ENCODE data around the gene IKZF3.
A peak's percentile ranks its signal among the peaks of the same experiment; 100 is the strongest.

Gene IKZF3

DNA sequence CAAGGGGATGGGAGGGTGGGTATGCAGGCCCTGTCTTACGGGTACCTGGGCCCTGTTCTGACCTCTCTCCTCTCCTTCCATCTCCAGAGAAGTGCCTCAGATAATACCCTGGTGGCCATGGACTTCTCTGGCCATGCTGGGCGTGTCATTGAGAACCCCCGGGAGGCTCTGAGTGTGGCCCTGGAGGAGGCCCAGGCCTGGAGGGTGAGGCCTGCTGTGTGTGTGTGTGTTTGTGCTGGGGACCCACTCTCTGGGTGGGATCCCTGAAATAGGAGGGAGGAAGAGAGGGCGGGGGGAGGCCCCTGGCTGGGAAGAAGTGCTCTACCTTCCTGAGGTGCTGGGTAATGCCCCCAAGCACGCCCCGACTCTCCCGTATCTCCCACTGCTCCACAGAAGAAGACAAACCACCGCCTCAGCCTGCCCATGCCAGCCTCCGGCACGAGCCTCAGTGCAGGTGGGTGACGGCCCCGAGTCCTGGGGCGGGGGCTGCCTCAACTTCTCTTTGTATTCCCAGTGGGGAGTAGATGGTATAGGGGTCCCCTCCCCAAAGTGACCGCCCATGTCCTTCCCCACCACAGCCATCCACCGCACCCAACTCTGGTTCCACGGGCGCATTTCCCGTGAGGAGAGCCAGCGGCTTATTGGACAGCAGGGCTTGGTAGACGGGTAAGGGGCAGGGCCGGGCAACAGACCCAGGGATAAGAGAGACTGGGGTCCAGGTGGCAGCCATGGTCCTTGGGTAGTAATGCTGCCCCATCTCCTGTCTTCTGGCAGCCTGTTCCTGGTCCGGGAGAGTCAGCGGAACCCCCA is 118.6 kb downstream of the IKZF3 start:
- H3K4me3 ChIP-seq (replicated peaks in 1 of 2; ENCODE audit: low read depth in 2 of 2, low read length in 2 of 2) = no peak overlapping the region
- TF ChIP-seq, protein P1, sequence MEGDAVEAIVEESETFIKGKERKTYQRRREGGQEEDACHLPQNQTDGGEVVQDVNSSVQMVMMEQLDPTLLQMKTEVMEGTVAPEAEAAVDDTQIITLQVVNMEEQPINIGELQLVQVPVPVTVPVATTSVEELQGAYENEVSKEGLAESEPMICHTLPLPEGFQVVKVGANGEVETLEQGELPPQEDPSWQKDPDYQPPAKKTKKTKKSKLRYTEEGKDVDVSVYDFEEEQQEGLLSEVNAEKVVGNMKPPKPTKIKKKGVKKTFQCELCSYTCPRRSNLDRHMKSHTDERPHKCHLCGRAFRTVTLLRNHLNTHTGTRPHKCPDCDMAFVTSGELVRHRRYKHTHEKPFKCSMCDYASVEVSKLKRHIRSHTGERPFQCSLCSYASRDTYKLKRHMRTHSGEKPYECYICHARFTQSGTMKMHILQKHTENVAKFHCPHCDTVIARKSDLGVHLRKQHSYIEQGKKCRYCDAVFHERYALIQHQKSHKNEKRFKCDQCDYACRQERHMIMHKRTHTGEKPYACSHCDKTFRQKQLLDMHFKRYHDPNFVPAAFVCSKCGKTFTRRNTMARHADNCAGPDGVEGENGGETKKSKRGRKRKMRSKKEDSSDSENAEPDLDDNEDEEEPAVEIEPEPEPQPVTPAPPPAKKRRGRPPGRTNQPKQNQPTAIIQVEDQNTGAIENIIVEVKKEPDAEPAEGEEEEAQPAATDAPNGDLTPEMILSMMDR (IDR thresholded peaks at IDR 0.05; ENCODE audit: low read depth, low read length) = no peak
- no peak for DNase-seq (ENCODE audit: low read depth in 2 of 2)

DNA sequence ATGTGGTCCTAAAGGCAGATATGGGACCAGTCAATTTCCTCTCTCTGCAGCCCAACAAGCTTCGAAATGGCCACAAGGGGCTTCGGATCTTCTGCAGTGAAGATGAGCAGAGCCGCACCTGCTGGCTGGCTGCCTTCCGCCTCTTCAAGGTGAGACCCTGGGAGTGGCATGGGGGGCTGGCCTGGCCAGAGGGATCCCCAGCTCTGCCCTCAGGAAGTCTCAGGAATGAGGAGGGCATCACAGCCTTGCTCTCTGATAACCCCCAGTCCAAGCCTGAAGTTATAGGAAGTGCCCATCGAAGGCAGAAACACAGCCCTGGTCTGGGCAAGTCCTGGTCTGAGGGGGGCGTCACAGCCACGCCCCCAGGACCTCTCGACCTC is 119.3 kb downstream of the IKZF3 start:
- TF ChIP-seq, protein P1 (IDR thresholded peaks at IDR 0.05; ENCODE audit: low read depth, low read length) = no peak
- no peak for DNase-seq (ENCODE audit: low read depth in 2 of 2)
- no peak overlapping the region for H3K4me3 ChIP-seq (replicated peaks in 1 of 2; ENCODE audit: low read depth in 2 of 2, low read length in 2 of 2)

DNA sequence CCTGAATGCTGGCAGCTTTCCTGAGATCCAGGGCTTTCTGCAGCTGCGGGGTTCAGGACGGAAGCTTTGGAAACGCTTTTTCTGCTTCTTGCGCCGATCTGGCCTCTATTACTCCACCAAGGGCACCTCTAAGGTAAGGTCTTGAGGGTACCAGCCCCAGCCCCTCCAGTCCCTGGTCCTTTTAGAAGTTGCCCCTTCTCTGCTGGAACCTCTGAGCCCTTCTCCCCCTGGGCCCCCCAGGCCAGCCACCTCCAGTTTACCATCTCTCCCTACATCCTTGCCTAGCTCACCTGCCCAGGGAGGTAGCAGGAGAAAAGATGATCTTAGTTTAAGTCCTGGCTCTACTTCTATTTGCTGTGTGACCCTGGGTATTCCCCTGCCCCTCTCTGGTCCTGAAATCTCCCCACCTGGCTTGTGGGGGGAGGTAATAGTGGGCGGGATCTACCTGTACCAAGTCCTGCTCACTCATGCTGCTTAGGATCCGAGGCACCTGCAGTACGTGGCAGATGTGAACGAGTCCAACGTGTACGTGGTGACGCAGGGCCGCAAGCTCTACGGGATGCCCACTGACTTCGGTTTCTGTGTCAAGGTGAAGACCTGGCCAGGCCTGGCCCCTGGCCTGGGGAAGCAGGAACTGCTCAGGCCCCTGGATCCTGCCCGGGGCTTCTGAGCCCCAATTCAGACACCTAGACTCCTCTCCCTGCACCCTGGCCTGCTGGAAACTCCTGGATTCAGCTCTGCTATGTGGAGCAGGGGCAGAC is 119.9 kb downstream of the IKZF3 start:
- DNase-seq (ENCODE audit: low read depth in 2 of 2) = no peak
- H3K4me3 ChIP-seq (replicated peaks in 1 of 2; ENCODE audit: low read depth in 2 of 2, low read length in 2 of 2) = no peak overlapping the region
- TF ChIP-seq, protein P1 (IDR thresholded peaks at IDR 0.05; ENCODE audit: low read depth, low read length) = no peak

DNA sequence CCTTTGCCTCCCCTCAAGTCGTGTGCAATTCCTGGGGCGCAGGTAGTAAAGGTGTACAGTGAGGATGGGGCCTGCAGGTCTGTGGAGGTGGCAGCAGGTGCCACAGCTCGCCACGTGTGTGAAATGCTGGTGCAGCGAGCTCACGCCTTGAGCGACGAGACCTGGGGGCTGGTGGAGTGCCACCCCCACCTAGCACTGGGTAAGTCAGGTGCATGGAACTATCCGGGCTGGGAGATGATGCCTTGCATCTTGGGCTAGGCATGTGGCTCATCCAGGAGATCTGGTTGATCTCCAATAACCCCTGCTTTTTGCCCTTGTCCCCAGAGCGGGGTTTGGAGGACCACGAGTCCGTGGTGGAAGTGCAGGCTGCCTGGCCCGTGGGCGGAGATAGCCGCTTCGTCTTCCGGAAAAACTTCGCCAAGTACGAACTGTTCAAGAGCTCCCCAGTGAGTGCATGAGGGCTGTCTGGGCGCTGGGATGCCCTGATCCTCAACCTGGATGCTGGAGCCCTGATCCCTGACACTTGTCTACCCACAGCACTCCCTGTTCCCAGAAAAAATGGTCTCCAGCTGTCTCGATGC is 121.2 kb downstream of the IKZF3 start:
- no peak for DNase-seq (ENCODE audit: low read depth in 2 of 2)
- H3K4me3 ChIP-seq (replicated peaks in 1 of 2; ENCODE audit: low read depth in 2 of 2, low read length in 2 of 2) = no peak overlapping the region
- TF ChIP-seq, protein P1 (IDR thresholded peaks at IDR 0.05; ENCODE audit: low read depth, low read length) = no peak

DNA sequence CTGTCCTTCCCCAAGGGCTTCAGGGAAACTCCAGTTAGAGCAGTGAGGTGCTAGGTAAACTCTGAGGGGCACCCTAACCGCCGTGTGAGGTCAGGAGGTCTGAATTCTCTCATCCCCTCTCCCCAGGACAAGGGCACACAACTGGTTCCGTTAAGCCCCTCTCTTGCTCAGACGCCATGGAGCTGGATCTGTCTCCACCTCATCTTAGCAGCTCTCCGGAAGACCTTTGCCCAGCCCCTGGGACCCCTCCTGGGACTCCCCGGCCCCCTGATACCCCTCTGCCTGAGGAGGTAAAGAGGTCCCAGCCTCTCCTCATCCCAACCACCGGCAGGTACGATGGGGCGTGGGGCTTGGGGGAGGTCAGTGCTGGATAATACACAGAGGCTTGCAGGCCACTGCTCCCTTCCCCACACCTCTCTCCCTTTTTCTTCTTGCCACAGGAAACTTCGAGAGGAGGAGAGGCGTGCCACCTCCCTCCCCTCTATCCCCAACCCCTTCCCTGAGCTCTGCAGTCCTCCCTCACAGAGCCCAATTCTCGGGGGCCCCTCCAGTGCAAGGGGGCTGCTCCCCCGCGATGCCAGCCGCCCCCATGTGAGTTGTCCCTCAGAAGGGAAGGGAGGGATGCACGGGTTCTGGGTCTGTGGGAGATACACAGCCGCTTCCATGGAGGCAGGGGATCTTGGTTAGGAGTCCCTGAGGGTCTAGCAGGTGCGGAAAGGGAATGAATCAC is 121.8 kb downstream of the IKZF3 start:
- TF ChIP-seq, protein P1 (IDR thresholded peaks at IDR 0.05; ENCODE audit: low read depth, low read length) = no peak
- no peak for DNase-seq (ENCODE audit: low read depth in 2 of 2)
- no peak overlapping the region for H3K4me3 ChIP-seq (replicated peaks in 1 of 2; ENCODE audit: low read depth in 2 of 2, low read length in 2 of 2)

DNA sequence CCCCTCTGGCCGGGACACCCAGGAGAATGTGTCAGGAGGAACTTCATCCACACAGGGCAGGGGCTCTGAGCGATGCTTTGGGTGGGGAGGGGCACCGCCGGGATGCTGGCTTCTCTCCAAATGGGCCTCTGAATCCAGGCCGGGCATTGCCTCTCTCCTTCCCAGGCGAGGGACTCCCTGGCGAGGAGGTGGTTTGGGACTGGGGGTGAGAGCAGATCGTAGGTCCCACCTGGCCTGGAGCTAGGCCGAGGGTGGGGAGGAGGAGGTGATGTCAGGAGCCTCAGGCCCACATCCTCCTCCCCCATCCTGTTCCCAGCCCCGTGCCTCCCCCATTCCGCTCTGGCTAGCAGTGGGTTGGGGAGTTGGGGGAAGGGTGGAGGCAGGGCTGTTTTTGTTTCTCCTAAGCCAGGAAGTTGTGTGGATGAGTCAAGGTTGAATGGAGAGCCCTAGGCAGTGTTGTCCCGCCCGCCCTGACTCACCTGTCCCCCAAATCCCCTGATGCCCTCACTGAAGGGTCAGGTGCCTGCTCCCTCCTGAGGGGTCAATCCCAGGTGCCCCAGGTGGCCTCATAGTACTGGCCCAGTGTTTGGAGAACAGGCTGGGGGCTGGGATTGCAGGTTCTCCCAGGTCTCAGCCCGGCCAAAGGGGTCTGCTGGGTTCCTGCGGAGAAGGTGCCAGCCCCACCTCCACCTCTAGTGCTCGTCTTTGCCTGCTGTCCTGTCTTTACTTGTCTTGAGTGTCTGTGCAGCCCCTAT is 123.6 kb downstream of the IKZF3 start:
- DNase-seq (ENCODE audit: low read depth in 2 of 2) = peak; percentile 50 to 79
- TF ChIP-seq, protein P1 (IDR thresholded peaks at IDR 0.05; ENCODE audit: low read depth, low read length) = no peak
- no peak overlapping the region for H3K4me3 ChIP-seq (replicated peaks in 1 of 2; ENCODE audit: low read depth in 2 of 2, low read length in 2 of 2)

All from cardiac fibroblast (primary cell).